HG02885 (cell line): ENCODE results near the gene TAGLN3.
"Not testable (repeated sequence)": the region's sequence is repeated elsewhere in the genome, so short reads cannot be mapped to it uniquely, and the experiment has no call there.

Experiments used
- ATAC-seq: cut with Tn5 transposase; IDR thresholded peaks from one replicate; pipeline ENCODE4 v1.9.1; 2021; ENCODE audit warnings: mild to moderate bottlenecking; ENCODE audit not compliant: unreplicated experiment, poor library complexity

TAGLN3 gene

DNA sequence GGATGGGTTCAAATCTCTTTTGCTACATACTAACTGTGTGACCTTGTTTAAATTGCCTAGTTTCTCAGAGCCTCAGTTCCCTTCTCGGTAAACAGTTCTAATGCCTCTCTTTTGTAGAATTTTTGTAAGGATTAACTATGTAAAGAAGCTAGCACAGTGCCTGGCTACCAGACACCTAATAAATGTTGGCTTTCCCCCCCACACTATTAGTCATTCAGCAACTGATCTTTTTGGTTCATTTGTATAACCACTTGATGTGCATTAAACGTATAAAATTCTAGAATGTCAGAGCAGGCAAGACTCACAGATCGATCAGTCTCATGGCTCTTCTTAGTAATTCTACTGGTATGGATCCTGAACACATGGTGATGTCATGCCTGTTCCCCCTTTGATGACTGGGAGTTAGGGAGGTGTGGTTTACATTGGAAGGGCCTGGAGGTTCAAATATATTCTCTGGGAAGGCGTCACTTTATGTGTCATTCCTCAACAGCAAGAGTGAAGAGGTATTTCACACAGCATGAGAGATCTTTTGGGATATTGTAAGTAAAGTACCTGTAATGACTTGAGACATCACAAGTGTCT, 6.5 kb downstream of the TAGLN3 start:
- ATAC-seq = no peak

- no peak for ATAC-seq
Measured at GRCh38 chr3:112007633-112008032, 8.9 kb downstream of the TAGLN3 start.

GRCh38 chr3:112009670-112010069, 10.9 kb downstream of the TAGLN3 start:
- no peak for ATAC-seq

DNA sequence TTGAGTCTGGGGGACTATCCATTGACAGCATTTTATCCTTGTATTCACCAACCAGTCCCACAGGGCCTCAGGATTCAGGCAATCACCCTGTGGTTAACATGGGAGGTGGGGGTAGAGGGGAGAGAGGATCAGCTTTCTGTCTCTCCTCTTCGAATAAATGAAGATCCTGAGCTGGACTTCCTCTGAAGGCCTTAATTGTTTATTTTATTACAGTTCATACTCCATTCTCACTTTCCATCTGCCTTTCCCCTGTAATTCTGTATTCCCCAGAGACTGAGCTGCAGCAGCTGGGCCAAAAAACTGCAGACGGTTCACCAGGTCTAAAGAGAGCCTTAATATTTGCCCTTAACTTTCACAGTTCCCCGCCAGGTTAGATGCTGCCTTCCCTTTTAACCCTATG, 11.9 kb downstream of the TAGLN3 start:
- no peak for ATAC-seq

DNA sequence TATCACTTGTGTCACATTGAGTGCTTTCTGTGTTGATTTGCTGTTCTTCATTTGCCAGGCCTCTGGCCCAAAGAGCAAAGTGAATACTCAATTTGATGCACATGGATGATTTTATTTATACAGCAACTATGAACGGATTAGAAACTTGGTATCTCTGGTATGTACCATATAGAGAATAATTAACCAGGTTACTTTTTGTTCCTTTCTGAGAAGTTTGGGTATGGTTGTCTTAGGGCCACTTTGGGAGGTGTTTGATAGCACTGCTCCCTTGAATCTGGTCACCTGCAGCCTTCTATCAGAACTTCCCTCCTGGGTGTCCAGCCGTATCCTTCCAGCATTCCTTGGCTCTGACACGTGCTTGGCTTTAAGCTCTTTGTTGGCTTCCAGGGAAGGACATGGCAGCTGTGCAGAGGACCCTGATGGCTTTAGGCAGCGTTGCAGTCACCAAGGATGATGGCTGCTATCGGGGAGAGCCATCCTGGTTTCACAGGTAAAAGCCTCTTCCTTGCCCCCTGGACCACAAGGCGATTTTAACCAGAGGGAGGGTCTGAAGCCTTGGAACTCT, 12.7 kb downstream of the TAGLN3 start:
- ATAC-seq = no peak

GRCh38 chr3:112012205-112012992, 13.7 kb downstream of the TAGLN3 start:
- ATAC-seq = no peak

DNA sequence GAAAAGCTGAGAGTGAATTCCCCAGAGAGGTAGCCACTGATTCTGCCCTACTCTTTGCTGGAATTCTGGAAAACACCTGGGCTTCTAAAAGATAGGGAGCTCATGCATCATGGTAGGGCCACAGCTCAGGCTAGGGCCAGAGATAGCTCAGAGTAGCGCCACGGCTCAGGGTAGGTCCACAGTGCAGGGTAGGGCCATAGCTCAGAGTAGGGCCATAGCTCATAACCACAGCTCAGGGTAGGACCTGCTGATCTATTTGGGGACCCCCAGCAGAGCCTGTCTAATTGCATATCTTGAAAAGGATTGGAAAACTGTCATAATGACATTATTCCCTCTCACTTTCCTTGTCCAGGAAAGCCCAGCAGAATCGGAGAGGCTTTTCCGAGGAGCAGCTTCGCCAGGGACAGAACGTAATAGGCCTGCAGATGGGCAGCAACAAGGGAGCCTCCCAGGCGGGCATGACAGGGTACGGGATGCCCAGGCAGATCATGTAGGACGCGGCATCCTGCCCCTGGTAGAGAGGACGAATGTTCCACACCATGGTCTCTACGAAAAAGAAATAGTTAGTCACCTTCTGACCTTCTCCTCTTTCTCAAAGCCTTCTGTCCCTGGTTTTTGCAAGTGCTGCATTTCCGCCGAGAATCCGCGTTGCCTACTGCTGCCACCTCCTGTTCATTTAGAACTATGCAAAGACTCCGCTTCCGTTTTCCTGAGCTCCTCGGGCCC, 14.5 kb downstream of the TAGLN3 start:
- peak; percentile 92 for ATAC-seq

GRCh38 chr3:112013784-112014143, 15.0 kb downstream of the TAGLN3 start:
- peak; percentile 22 for ATAC-seq

GRCh38 chr3:112017091-112017490, 18.4 kb downstream of the TAGLN3 start:
- ATAC-seq = no peak

DNA sequence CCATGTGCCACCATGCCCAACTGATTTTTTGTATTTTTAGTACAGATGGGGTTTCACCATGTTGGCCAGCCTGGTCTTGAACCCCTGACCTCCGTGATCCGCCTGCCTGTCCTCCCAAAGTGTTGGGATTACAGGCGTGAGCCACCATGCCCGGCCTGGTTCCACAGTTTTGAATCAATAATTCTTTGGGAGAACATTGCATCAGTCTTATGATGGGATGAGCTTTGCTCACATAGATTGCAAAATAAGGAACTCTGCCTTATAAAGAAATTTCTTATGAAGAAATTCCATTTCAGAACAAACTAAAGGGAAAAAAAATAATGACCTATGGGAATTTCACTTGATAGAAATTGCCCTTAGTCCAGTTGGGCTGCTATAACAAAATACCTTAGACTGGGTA, 20.0 kb downstream of the TAGLN3 start:
- no peak for ATAC-seq

- ATAC-seq = no peak
Measured at GRCh38 chr3:112019716-112020115, 21.0 kb downstream of the TAGLN3 start.

GRCh38 chr3:112020674-112021085, 22.0 kb downstream of the TAGLN3 start:
- no peak for ATAC-seq

DNA sequence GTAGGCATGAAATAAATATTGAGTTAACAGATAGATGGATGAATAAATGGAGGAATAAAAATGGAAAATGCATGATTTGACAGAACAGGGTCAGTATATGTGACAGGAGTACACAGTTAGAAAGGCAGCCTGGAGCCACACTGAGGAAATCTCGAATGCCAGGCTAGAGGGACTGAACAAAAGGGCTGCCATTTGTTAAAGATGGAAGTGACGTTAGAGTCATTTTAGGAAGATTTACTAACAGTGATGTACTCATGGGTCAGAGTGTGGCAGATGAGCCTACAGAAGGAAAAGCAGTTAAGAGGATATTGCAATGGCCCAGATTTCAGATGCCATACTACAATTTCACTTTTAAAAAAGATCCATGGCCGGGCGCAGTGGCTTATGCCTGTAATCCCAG, 28.4 kb downstream of the TAGLN3 start:
- ATAC-seq = no peak

DNA sequence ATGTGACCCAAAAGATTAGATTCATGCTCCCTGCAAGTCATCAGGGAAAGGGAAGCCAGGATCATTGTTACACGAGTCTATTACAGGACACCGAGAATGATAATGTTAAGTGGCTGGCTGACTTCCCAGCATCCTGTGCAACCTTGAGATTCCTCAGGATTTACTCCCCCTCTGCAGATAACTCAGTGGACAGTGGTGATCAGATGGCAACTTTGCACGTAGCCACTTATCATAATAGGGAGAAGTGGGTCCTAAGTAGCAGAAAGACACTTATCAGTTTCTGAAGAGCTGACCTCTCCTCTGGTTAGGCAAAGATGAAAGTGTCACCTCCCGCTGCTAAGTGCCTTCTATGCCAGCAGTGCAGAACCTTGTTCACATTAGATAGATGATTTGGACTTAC, 29.1 kb downstream of the TAGLN3 start:
- no peak for ATAC-seq

DNA sequence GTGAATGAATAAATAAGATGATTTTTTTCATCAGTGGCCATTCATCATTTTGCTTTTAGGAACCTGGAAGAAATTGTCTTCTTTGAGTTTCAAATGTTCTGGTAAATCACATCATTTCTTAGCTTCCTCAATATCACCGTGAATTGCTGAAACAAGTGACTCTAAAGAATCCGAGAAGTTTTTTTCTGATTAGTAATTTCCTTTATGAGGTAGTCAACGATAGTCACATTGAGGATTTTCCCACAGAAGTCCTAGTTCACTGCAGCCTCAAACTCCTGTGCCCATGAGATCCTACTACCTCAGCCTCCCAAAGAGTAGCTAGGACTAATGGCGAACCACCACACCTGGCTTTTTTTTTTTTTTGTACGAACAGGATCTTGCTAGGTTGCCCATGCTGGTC, 32.2 kb downstream of the TAGLN3 start:
- ATAC-seq = no peak

DNA sequence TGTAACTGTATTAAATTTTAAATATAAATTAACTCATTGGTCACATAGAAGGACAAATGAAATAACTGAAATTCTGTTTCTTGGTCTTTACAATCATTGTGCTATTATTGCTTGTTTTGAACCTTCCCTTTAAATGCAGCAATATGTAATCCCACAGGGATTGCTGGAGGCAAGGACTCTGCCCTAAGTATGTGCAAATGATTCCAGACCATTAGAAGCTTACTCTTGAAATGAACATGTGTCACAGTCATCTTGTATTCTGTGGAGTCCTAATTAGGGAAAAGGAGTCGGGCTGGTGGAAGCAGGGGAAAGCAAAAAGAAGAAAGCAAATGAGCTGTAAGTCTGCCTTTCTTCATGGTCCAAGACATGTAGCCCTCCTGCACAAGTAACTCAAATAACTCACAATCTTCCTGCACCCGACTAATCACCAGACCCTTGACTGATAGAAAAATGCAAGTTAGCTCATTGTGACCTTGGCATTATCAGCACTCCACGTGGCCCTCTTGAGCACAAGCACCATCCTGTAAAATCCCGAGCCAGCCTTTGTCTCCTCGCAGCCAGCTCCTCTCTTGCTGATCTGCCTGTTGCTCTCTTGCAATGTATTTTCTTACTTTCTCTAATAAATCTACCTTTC, 33.5 kb downstream of the TAGLN3 start:
- no peak for ATAC-seq

DNA sequence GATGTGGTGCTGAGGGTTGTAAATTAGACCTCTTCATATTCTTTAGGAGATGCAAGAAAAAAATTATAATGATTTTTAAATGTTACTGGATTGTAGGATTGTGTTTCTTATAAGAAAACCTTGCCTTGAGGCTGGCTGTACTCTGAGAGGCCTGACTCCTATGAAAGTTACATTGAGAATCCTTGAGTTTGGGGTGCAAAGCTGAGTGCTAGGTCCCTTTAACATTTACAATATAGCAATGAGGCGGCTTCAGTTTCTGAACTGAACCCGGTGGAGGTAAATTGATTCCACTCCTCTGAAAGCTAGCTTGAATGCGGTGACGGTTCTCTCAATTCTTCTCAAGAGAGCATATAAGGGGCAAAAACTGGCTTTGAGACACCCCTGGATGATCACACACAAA, 35.7 kb downstream of the TAGLN3 start, which contains the start of gene TMPRSS7:
Gene TMPRSS7, plus strand, starts transcription at position 301 of the 400 bp plus-strand sequence. CDS start 110 bp downstream, outside the sequence.
- no peak for ATAC-seq

GRCh38 chr3:112035241-112035640, 36.5 kb downstream of the TAGLN3 start:
- no peak for ATAC-seq

GRCh38 chr3:112037194-112037593, 38.5 kb downstream of the TAGLN3 start:
- not testable (repeated sequence) for ATAC-seq

DNA sequence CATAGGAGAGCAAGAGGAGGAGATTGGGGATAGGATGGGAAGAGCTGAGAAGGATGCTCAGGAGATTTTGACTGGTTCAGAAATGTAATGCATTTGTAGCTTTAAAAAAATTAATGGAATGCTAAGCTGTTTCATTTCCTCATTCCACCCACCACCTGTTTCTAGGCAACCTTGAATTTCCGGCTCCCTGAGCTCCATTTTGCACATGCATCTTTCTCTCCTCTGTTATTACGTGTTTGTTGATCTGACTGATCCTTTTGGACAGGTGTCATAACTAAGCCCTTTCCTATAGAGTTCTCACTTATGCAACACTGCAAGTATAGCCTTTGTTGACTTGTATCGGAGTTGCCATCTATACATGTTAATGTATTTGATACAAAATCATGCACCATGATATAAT, 40.1 kb downstream of the TAGLN3 start:
- peak; percentile 74 for ATAC-seq

- no peak for ATAC-seq
Measured at GRCh38 chr3:112041321-112041720, 42.6 kb downstream of the TAGLN3 start.
